Hepatic stellate cell (primary cell): ENCODE results near the gene RCL1.

Source experiments
- DNase-seq: peaks from one replicate; pipeline ENCODE4 v3.0.0; 2011; ENCODE audit warnings: low spot score

The RCL1 gene

GRCh38 chr9:4842213-4842612 is 49.5 kb downstream of the RCL1 start:
- DNase-seq = no peak

DNA sequence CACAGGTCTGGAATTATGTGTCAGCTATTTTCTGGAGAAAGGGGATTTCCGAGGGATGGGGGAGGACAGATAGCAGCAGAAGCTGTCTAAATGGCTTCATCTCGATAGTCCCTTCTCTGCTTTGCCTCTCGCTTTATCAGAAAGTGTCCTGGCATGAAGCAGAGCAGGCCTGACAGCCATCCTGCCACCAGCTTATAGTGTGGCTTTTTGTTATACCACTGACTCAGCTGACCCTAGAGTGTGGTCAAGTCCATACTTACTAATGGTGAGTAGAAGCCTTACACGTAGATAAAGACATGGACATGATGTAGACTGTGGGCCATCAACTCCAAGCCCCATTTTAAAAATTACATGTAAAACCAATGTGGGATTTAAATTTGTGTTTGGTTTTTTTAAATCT is 50.0 kb downstream of the RCL1 start:
- no peak for DNase-seq

DNA sequence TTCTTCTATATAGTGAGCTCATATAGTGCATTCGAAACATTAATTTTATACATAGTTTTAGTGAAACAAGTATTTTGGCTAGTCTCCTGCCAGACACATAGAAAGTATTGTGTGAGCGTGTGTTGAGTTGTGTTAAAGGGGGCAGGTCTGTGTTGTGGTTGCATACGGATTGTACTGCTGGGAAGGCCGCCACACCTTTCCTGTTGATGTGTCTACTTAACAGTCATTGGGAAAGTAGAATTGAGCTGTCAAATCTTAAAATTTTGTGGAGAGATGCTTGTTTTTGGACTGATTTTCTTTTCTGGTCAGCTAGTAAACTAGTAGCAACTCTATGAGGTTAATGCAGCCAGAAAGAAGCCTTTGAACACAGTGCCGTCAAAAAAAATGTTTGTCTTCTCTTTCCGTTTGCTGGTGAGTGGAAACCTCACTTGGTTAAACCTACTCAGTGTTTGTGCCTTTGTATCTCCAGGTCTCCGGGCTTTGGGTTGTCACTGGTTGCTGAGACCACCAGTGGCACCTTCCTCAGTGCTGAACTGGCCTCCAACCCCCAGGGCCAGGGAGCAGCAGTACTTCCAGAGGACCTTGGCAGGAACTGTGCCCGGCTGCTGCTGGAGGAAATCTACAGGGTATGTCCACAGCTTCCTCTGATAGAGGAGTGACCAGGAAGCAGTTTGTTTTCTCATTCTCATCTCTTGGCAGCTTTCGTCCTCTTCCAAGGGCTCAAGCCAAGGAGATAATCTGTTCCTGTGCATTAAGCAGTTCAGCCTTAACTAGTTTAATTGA is 51.5 kb downstream of the RCL1 start:
- no peak for DNase-seq

GRCh38 chr9:4849369-4849768 is 56.6 kb downstream of the RCL1 start:
- no peak for DNase-seq

- no peak for DNase-seq
Measured at GRCh38 chr9:4850603-4851310, 58.0 kb downstream of the RCL1 start.

GRCh38 chr9:4852419-4852818 is 59.7 kb downstream of the RCL1 start:
- DNase-seq = no peak

DNA sequence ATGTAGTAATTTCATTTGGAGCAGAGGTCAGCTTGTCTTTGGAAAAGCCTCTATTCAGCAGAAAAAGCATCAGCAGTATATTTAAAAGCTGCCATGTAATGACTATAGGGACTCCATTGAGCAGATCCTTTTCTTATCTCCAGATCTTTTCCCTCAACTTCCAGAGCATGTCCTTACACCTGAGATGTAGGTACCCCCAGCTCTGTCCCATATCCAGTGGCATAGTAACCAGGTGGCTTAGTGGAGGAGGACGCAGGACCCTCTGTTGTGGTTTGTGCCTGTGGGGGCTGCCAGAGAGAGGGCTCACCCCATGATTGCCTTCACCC is 61.5 kb downstream of the RCL1 start:
- no peak for DNase-seq

DNA sequence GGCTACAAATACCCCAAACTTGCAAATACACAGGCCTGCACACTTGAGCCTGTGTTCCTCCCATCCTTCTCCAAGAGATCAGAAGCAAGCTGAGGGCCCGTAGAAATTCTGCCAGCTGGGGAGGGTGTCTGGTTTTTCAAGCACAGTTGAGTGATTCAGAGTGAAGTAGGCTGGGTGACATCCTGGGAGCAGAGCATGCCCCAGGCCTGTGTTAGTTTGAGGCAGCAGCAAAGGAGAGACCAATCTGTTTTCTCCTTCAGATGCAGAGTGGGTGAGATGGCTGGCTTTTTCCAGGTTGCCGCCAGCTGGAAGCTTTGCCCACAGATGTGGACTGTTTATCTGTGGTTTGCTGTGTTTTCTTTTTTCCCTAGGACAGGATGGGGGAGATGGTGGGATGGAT is 63.1 kb downstream of the RCL1 start:
- DNase-seq = no peak

DNA sequence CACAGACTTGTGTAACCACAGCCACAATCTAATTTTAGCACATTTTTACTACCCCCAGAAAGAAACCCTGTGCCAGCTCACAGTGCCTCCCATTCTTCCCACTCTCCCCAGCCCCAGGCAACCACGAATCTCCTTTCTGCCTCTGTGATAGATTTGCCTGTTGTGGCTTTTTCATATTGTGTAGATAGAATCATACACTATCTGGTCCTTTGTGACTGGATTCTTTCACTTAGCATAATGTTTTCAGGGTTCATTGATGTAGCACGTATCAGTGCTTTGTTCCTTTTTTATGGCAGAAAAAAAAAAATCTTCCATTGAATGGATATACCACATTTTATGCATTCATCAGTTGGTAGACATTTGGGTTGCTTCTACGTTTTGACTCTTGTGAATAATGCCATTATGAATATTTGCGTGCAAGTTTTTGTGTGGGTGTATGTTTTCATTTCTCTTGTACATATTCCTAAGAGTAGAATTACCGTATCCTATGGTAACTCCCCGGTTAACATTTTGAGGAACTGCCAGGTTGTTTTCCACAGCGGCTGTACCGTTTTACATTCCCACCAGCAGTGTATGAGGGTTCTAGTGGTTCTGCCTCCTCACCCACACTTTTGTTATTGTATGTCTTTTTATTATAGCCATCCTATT is 64.5 kb downstream of the RCL1 start:
- DNase-seq = no peak

DNA sequence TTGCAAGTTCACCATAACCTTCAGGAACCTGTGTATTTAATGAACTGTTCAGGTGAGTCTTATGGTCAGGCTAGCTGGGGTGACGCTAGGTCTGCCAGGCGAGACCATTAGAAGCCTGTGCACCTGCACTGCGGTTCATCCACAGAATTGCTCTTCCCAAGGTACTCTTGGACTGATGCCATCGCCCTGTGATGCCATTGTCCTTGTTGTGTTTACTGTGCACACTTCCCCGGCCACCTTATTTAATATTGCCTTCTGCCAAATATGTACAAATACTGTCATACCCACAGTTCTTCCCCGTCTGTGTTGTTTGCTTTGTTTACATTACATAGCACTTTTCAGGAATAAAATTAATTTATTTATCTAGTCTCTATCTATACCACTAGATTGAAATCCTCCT is 66.3 kb downstream of the RCL1 start:
- no peak for DNase-seq

- DNase-seq = no peak
Measured at GRCh38 chr9:4860383-4860782, 67.6 kb downstream of the RCL1 start.

DNA sequence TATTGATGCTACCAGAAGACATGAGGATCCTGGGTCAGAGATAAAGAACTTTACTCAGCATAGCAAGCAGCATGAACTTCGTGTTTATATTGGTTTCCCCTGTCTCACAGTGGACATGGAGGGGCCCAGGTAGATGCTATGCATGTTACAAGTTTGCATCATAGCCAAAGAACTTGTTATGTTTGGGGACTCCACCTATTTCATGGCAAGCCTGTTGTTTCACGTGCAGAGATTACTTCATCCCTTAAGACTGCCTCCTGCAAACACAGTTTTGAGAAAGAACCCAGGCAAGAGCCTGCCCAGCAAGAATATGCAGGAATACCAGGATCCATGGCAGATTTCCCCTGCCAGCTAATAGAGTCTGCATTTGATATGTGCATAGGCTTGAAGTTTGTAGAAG is 68.4 kb downstream of the RCL1 start:
- no peak for DNase-seq

GRCh38 chr9:4861736-4862451 is 69.2 kb downstream of the RCL1 start:
- no peak for DNase-seq

DNA sequence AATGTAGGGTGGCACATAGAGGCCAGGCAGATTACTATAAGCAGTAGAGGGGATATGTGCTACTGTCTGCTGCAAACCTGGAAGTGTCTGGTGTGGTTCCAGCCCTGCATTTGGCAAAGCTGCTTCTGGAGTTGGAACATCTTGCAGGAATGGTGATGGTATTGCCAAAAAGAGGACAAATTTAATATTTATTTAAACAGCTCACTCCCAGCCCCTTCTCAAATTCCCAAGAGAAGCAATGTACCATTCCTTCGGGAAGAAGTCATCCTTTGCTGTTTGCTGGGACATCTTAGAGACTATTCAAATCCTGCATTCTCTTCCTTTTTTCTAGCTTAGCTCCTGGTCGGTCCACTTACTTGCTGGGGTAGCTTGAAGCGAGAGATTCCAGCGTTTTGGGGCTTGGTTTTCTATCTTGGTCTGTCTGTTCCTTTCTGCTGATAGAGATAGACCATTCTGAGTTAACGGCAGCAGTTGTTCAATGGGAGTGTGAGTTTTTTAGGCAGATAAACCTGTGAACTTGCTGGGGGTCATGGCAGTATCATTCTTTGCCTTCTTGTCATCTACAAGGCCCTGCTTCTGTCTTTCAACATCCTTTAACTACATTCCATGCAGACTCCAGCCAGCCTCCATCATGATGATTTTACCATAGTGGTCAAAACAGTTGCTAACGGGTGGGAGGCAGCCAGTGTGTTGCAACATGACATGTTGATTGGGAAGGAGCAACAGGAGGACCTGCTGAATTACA is 69.9 kb downstream of the RCL1 start:
- DNase-seq = peak; percentile 9

- DNase-seq = no peak
Measured at GRCh38 chr9:4864234-4864661, 71.5 kb downstream of the RCL1 start.

DNA sequence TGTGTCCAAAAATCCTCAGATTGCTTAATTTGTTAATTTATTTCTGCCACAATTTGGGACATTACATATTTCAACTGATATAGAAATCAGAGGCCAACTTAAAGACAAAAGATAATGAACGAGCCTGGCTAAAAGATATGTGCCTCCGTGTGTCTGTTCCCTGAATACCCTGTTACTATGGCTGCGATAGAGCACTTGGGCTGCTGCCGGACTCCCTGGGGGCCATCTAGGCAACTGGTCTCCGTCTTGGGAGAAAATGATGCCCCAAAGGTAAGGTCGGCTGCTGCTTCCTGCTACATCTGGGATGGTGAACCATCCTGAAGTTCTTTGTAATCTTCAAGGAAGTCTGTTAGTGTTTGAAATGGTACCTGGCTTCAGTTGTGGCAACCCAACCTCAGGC is 72.0 kb downstream of the RCL1 start:
- DNase-seq = no peak

DNA sequence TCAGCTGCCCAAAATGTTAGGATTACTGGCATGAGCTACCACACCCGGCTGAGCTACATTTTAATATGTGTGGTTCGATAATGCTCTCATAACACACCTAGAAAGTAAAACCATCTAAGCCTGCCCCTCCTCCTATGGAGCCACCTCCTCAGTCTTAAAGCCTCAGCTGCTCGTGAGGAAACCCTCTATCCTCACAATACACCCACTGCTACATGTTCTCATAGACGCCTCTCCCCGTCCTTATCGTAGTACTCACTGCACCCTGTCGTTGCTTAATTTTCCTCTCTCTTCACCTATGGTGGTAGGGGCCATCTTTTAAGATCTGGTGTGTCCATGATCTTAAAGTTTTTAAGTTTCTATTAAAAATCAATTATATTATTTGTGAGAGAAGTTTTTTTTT is 72.9 kb downstream of the RCL1 start:
- no peak for DNase-seq

- DNase-seq = no peak
Measured at GRCh38 chr9:4866239-4866969, 73.7 kb downstream of the RCL1 start.

GRCh38 chr9:4873066-4873465 is 80.3 kb downstream of the RCL1 start:
- no peak for DNase-seq

GRCh38 chr9:4875559-4875958 is 82.8 kb downstream of the RCL1 start:
- no peak for DNase-seq

GRCh38 chr9:4879115-4879558 is 86.4 kb downstream of the RCL1 start:
- DNase-seq = no peak
